Measurements from ENCODE around the gene OR8B4. TPM values are rescaled to one million over a fixed set of nuclear protein-coding genes. Genes with fewer than 3 reads are reported as not detected.
"Not testable (repeated sequence)": the region's sequence is repeated elsewhere in the genome, so short reads cannot be mapped to it uniquely, and the experiment has no call there.

OR8B4 gene
- not detected for polyA plus RNA-seq

- no peak within 1 kb of the TSS for H3K27ac ChIP-seq (ENCODE audit: low read depth, low read length)
- WGBS, 3 donors: 90 to 93% (median 92%) methylated on average over 2 of the region's 2 CpGs
Observed at GRCh38 chr11:124424384-124424921, at the start of gene OR8B4. TSS of gene OR8B4 (minus strand) at chr11:124424871. CDS start at chr11:124424871, 0 bp downstream.

- H3K27ac ChIP-seq (ENCODE audit: low read depth, low read length): no peak overlapping the region
- 48 to 78% (median 75%) methylated on average over 1 of the region's 1 CpG for WGBS, 3 donors
Observed at GRCh38 chr11:124474079-124474478, 49.4 kb upstream of the OR8B4 start.

GRCh38 chr11:124473476-124473875 is 48.8 kb upstream of the OR8B4 start:
- H3K27ac ChIP-seq (ENCODE audit: low read depth, low read length): no peak overlapping the region
- WGBS, 3 donors: 48 to 71% (median 66%) methylated on average over 1 of the region's 1 CpG

- WGBS, 3 donors: 42 to 70% (median 54%) methylated on average over 11 of the region's 11 CpGs
- no peak overlapping the region for H3K27ac ChIP-seq (ENCODE audit: low read depth, low read length)
Observed at GRCh38 chr11:124470561-124471227, 46.0 kb upstream of the OR8B4 start.

GRCh38 chr11:124467381-124467927 is 42.8 kb upstream of the OR8B4 start:
- WGBS, 3 donors: 72 to 74% (median 72%) methylated on average over 8 of the region's 8 CpGs
- H3K27ac ChIP-seq (ENCODE audit: low read depth, low read length): no peak overlapping the region

- 74 to 91% (median 81%) methylated on average over 4 of the region's 4 CpGs for WGBS, 3 donors
Observed at GRCh38 chr11:124465368-124465767, 40.7 kb upstream of the OR8B4 start.

GRCh38 chr11:124463990-124464389 is 39.3 kb upstream of the OR8B4 start:
- H3K27ac ChIP-seq (ENCODE audit: low read depth, low read length): no peak overlapping the region
- WGBS, 3 donors: 65 to 82% (median 78%) methylated on average over 5 of the region's 5 CpGs

More at GRCh38 chr11:124465368-124465767, 40.7 kb upstream of the OR8B4 start:
- H3K27ac ChIP-seq (ENCODE audit: low read depth, low read length): no peak overlapping the region

- 39 to 71% (median 48%) methylated on average over 3 of the region's 3 CpGs for WGBS, 3 donors
- H3K27ac ChIP-seq (ENCODE audit: low read depth, low read length): no peak overlapping the region
Observed at GRCh38 chr11:124463324-124463723, 38.7 kb upstream of the OR8B4 start.

GRCh38 chr11:124460459-124460858 is 35.8 kb upstream of the OR8B4 start:
- WGBS, 3 donors: 68 to 94% (median 84%) methylated on average over 1 of the region's 1 CpG
- no peak overlapping the region for H3K27ac ChIP-seq (ENCODE audit: low read depth, low read length)

- not testable (repeated sequence) for H3K27ac ChIP-seq (ENCODE audit: low read depth, low read length)
- WGBS, 3 donors: 76 to 94% (median 86%) methylated on average over 7 of the region's 7 CpGs
Observed at GRCh38 chr11:124459379-124459778, 34.7 kb upstream of the OR8B4 start.

GRCh38 chr11:124454552-124454951 is 29.9 kb upstream of the OR8B4 start:
- 22 to 46% (median 42%) methylated on average over 2 of the region's 2 CpGs for WGBS, 3 donors
- no peak overlapping the region for H3K27ac ChIP-seq (ENCODE audit: low read depth, low read length)

- no peak overlapping the region for H3K27ac ChIP-seq (ENCODE audit: low read depth, low read length)
- 61 to 75% (median 75%) methylated on average over 1 of the region's 1 CpG for WGBS, 3 donors
Observed at GRCh38 chr11:124446916-124447315, 22.2 kb upstream of the OR8B4 start.

- WGBS, 3 donors: 91 to 97% (median 92%) methylated on average over 1 of the region's 1 CpG
- no peak within 1 kb of the TSS for H3K27ac ChIP-seq (ENCODE audit: low read depth, low read length)
Observed at GRCh38 chr11:124445646-124446150, 21.0 kb upstream of the OR8B4 start, which contains the start of gene OR8B8. TSS of gene OR8B8 (minus strand) at chr11:124445696. CDS start at chr11:124441085, 4,611 bp downstream.

GRCh38 chr11:124442847-124443246 is 18.2 kb upstream of the OR8B4 start:
- no peak overlapping the region for H3K27ac ChIP-seq (ENCODE audit: low read depth, low read length)
- WGBS, 3 donors: 48 to 76% (median 65%) methylated on average over 2 of the region's 2 CpGs

- 39 to 52% (median 49%) methylated on average over 6 of the region's 6 CpGs for WGBS, 3 donors
- no peak overlapping the region for H3K27ac ChIP-seq (ENCODE audit: low read depth, low read length)
Observed at GRCh38 chr11:124442442-124442841, 17.8 kb upstream of the OR8B4 start.

- no peak overlapping the region for H3K27ac ChIP-seq (ENCODE audit: low read depth, low read length)
- WGBS, 3 donors: 78 to 90% (median 87%) methylated on average over 7 of the region's 7 CpGs
Observed at GRCh38 chr11:124441519-124441918, 16.8 kb upstream of the OR8B4 start.

- 80 to 95% (median 85%) methylated on average over 5 of the region's 5 CpGs for WGBS, 3 donors
- H3K27ac ChIP-seq (ENCODE audit: low read depth, low read length): no peak overlapping the region
Observed at GRCh38 chr11:124441081-124441480, 16.4 kb upstream of the OR8B4 start.

- H3K27ac ChIP-seq (ENCODE audit: low read depth, low read length): no peak overlapping the region
- WGBS, 3 donors: 73 to 84% (median 78%) methylated on average over 4 of the region's 4 CpGs
Observed at GRCh38 chr11:124440608-124441007, 15.9 kb upstream of the OR8B4 start.

- 76 to 89% (median 88%) methylated on average over 2 of the region's 2 CpGs for WGBS, 3 donors
- H3K27ac ChIP-seq (ENCODE audit: low read depth, low read length): no peak overlapping the region
Observed at GRCh38 chr11:124434699-124435098, 10.0 kb upstream of the OR8B4 start.
